Urothelium cell line (cell line): ENCODE results near the gene CMKLR1.

ENCODE experiments used
- DNase-seq: peaks from one replicate; pipeline ENCODE4 v3.0.0; 2011; ENCODE audit warnings: low spot score, mixed read lengths
- FAIRE-seq: peaks from 2 replicates; lab custom pipeline; 2011; peaks lifted over from hg19 to GRCh38; lab: Jason Lieb, UNC

CMKLR1 gene, protein sequence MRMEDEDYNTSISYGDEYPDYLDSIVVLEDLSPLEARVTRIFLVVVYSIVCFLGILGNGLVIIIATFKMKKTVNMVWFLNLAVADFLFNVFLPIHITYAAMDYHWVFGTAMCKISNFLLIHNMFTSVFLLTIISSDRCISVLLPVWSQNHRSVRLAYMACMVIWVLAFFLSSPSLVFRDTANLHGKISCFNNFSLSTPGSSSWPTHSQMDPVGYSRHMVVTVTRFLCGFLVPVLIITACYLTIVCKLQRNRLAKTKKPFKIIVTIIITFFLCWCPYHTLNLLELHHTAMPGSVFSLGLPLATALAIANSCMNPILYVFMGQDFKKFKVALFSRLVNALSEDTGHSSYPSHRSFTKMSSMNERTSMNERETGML

DNA sequence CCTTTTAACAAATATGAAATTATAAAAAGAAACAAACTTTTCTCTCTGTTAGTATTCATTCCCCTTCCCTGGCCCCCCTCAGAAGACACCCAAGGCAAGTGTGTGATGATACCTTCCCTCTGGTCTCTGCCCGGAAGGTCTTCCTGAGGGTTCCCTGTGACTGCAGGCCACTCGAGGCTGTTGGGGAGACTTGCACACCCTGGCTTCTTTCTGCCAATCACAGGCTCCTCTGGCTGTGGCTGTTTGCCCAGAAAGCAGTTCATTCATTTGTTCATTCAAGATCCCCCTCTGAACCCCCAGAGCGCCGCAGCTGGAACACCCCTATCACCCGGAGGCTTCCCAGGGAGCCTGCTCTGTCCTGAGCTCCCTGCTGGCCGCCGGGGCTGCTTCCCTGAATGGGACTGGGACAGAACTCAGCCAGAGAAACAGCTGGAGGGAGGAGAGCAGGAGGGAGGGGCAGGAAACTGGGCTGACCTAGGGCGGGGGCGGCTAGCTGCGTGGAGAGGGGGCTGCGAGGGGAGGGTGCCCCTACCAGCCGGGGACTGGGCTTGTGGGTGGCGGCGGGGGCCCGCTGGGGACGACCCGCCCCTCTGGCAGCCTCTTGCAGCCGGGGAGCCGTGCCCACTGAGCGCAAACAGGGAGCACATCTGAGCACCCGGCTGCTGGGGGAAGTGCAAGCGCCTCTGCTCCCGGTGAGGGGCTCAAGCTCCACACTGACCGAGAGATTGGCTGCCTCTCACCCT, at the start of gene CMKLR1:
Gene CMKLR1 (minus strand): TSS at position 397 of the 743 bp plus-strand sequence. CDS start 45,720 bp downstream, outside the sequence.
- FAIRE-seq (no peak), DNase-seq (peak; percentile 20)

DNA sequence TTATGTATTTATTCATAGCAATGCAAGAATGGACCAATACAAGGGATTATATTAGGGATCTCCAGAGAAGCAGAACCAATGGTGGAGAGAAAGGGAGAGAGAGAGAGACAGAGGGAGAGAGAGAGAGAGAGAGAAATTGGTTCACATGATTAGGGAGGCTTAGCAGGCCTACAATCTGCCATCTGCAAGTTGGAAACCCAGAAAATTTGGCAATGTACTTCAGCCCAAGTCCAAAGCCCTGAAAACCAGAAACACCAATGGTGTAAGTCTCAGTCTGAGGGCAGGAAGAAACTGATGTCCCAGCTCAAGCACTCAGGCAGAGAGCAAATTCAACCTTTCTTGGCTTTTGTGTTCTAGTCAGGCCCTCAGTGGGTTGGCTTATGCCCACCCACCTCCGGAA, 48.7 kb upstream of the CMKLR1 start:
- no peak for DNase-seq
- FAIRE-seq: no peak

DNA sequence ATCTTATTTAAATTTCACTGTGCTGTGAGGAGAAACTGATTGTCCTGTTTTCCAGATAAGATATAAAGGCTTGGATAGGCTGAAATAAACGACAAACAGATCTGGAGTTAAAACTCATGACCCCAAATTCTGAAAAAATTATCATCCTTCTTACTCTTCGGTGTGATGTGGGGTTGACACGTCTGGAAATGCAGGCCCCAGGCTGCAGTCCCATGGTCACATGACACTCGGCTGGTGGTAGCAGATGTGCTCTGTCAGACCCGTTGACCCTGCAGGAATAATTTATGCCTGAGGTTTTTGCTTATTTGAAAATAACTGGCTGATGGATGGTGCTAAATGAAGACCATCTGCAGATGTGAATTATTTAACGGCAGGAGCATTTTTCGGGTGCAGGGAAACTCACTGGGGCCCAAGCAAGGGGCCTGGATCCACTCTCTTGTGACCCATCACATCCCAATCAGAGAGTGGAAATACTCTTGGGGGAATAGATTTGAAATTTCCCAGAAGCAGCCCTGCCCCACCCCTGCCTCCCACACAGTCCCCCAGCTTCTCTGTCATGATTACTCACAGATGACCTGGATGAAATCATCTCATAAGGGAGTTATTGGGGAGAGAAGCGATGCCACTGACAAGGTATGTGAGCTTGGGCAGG, 47.7 kb upstream of the CMKLR1 start:
- DNase-seq: no peak
- FAIRE-seq: no peak

DNA sequence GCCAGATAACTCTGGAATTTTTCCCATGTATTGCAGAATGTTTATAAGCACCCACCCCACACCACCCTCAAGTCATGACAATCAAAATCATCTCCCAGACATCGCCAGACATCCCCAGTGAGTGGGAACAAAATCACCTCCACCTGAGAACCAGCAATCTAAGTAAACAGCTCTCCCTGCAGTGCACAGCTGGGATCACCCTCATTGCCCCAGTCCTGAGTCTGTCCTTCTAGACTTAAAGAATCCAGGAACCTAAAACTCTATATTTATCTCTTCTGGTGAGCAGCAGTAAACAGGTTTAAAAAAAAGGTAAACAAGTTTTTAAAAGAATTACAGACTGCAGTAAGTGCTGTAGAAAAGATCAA, 43.3 kb upstream of the CMKLR1 start:
- DNase-seq: no peak
- FAIRE-seq: no peak

DNA sequence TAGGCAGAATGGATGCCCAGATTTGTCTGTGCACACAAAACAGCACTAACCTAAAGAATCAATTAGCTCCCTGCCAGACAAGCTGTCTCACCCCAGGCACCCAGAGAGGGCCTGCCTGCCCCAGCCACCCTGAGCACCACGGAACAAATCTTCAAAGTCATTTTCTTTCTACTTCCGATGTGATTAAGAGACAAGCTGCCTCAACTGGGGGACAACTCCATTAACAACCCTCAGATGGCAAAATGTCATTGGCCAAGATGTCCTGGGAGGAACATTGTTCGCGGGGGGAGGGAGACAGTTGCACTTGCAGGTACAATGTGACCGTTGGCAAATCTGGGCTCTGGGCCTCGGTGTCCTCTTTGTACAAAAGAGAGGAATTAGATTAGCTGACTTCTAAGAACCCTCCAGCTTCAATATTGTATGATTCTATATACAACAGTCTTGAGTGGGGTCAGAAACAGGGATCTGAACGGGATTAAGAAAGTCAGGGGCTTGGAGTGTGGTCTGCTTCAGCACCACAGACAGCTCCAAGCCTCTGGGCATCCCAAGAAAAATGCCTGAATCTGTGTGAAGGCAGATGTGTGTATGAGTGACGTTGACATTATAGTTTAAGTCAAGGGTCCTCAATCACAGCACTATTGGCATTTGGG, 42.8 kb upstream of the CMKLR1 start:
- DNase-seq (no peak), FAIRE-seq (no peak)

DNA sequence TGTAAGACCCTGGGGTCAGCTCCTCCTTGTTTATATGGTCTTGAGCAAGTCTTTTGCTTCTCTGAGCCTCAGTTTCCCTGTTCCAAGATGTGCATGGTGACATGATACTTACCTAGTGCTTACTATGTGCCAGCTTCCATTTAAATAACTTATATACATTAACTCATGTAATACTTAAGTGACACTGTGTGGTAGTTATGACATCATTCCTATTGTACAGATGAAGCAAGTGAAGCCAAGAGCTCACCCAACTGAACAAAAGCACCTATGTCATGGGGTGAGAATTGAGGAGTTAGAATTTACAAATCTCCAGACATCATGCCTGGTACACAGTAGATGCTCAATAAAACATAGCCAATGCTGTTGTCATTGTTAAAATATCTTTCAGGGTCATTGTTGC, 41.3 kb upstream of the CMKLR1 start:
- DNase-seq (no peak), FAIRE-seq (no peak)

DNA sequence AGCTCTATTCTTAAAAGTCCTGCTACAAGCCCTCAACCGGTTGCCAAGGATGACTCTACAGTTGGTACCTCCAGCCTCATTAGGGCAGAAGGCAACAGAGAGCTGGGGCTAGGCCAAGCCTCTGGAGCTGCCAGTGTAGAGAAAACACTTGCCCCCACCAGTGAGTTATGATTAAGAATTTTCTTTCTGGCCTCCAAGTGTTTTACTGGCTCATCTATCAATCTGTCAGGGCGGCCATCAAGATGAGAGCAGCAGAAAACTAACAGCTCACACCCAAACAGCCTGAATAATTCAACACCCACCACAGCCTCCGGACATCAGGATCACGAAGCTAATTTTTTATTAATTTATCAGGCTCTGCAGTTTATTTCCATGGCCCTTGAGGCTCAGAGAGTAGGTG, 40.7 kb upstream of the CMKLR1 start:
- FAIRE-seq (no peak), DNase-seq (no peak)

DNA sequence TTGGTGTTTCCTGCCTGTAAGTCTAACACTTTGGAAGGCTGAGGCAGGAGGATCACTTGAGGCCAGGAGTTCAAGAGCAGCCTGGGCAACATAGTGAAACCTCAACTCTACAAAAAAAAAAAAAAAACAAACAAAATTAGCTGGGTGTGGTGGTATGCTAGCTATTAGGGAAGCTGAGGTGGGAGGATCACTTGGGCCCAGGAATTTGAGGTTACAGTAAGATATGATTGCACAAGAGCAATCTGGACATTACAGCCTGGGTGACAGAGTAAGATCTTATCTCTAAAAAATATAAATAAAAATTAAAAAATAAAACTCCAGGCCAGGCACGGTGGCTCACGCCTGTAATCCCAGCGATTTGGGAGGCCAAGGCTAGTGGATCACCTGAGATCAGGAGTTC, 39.8 kb upstream of the CMKLR1 start:
- no peak for DNase-seq
- FAIRE-seq: no peak

DNA sequence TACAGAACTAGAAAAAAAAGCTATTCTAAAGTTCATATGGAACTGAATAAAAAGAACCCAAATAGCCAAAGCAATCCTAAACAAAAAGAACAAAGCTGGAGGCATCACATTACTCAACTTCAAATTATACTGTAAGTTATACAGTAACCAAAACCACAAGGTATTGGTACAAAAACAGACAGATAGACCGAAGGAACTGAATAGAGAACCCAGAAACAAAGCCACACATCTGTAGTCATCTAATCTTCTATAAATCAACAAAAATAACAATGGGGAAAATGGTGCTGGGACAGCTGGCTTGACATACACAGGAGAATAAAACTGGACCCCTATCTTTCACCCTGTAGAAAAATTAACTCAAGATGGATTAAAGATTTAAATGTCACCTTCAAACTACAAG, 38.1 kb upstream of the CMKLR1 start:
- DNase-seq (no peak), FAIRE-seq (no peak)

DNA sequence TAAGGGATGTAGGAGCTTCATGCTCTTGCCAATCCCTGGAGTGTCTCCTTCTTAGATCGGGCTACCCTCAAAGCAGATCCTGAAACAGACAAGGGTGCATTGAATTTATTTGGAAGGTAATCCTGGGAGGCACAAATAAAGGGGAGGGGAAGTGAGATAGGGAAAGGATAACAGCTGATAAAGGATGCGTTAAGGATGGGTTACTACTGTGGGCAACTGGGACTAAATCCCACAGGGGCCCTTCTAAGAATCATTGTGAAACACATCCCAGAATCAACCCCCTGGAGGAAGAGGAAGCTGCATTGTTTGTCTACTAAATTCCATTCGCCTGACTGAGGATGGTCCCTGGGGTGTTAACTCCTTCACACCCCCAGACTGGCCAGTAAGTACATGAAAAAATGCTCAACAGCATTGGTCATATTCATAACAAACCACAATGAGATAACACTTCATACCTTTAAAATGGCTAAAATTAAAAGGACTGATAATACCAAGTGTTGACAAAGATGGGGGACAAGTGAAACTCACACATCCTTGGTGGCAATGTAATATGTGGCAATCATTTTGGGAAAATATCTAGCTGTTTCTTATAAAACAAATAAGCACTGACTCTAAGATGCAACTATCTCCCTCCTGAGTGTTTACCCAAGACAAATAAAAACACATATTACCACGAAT, 37.0 kb upstream of the CMKLR1 start:
- FAIRE-seq: no peak
- no peak for DNase-seq

DNA sequence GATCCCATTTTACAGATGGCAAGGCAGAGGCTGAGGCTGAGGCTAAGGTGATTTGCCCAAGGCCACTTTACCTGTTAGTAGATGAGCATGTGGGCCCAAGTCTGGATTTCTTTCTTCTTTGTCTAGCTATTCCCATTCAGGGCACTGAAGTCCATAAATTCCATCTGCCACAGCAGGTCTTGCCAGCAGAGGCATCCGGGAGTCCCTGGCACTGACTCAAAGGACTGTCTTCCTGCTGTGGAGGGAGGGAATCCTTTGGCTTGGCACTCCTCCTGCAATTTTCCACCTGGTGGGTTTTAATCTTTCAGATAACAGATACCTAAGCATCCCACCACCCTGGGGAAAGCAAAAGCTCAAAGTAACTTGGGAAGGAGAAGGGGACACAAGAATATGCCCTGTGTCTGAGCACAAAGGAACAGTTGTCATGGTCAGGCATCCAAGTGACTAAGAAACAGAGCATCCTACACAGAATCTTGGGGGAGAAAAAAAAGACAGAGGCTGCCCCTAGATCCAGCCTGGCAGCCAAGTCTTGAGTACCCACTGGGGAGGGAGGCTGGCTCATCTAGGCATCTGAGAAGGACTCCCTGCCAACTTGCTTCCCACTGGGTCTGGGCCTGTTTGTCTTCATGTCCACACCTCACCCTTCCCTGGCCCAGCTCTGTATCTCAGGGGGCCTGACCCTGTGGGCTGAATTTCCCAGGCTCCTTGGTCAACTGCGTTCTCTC, 35.6 kb upstream of the CMKLR1 start:
- DNase-seq: no peak
- no peak for FAIRE-seq

DNA sequence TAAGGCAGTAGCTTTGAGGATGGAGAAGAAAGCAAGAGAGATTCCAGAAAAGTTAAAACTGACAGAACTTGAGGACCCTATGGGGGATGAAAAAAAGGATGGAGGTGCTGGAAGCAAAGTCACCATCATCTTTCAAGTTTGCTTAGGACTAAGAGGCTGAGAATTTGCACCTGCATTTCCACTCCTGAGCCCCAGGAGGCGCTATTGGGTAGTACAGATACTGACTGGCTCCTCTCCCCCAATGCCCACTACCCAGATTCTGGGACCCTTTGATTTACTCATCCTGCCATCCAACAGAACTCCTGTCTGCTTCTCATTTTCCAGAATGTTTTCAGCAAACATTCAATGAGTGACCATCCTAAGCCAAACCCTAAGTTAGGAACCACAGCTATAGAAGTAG, 34.0 kb upstream of the CMKLR1 start:
- DNase-seq (no peak), FAIRE-seq (no peak)

DNA sequence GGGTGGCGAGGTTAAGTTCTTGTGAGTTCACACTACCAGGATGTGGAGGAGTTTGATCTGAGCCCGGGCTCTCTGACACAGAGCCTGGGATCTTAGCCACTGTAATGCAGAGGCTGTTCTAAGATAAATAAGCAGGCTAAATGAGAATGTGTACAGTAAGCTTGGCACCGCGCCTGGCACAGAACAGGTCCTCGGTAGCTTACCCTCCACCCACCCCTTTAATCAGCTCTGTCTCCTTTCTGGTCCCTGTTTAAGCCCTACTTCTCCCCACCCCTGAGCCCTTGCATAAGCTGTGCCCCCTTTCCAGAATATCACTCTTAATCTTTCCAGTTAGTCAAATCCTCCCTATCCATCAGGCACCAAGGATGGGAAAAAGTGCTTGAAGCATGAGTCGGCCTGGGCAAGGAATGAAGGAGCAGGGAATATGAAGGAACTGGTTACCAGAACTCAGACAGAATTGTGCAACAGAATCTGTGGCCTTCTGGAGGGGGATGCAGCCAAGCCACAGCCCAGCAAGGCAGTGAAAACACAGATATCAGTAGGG, 32.8 kb upstream of the CMKLR1 start:
- DNase-seq: no peak
- no peak for FAIRE-seq

DNA sequence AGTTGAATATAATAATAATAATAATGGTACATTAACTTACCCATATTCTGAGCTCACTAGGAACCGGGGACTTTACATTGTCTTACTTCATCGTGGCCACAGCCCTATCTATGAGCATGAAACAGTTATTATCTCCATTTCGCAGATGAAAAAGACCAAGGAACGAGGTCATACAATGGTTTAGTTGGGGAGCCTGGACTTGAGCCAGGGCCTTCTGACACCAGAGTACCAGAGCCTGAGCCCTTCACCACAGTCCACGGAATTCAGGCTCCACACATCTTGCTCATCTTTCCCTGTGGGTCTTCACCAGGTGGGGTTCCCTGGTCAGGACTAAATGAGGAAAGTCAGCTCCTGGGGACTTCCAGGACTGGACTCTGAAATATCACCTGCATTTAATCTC, 31.3 kb upstream of the CMKLR1 start:
- FAIRE-seq: no peak
- no peak for DNase-seq

DNA sequence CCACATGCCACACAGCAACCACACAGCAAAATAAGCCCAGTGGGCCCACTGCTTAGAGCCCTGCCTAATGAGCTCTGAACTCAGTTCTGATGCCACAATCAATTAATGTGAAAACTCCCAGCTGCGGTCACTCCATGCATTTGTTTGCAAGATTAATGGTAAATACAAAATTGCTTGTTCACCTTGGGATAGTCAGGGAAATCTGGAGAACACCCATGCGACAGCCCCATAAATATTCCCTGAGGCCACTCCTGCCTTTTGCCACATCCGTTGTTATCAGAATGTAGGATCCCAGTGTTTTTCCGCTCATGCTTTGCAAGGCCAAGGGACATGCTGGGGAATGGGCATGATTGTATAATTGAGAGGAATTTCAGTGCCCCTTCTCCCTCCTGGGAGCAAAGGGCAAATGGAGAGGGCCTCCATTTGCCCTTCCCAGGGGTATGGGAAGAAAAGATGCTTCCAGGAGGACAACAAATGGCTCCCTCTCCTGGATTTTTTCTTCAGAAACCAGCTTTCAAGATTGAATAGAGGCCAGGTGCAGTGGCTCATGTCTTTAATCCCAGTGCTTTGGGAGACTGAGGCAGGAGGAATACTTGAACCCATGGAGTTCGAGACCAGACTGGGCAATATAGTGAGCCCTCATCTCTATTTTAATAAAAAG, 30.8 kb upstream of the CMKLR1 start:
- DNase-seq: no peak
- no peak for FAIRE-seq

DNA sequence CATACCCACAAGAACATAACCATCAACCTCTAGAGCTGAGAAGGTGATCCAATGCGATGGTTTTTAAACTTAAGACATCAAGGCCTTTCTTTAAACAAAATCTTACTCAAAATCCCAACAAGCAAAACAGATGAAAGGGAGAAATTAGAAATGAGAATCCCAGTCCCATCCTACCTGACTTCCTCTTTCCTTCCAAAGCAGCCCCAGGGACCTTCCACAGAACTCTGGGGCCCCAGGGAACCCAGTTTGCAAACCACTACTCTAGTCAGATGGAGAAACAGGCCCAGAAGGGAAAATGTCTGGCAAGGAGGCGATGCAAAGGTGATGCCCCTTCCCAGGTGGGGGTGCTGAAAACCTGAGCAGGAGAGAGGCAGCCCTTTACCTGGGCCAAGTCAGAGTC, 29.0 kb upstream of the CMKLR1 start:
- FAIRE-seq: no peak

DNA sequence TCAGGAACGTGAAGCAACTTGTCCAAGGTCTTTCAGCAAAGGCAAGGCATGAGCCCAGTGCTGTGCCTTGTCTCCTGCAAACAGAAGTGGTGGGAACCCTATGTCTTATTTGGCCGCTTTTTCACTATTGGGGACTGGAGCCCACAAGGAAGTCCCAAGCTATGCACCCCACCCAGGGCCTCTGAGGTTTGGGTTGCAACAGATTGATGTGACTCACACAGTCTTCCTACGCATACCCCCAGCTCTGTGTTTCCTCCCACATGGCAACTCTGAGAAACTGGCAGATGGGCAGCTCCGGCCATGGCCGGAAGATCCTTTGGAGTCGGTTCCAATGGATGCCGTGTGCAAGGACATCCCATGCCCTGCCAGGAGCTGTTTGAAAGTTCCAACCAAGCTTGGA, 28.3 kb upstream of the CMKLR1 start:
- no peak for FAIRE-seq
- DNase-seq: no peak

More for the DNA sequence above, 29.0 kb upstream of the CMKLR1 start:
- DNase-seq: no peak

DNA sequence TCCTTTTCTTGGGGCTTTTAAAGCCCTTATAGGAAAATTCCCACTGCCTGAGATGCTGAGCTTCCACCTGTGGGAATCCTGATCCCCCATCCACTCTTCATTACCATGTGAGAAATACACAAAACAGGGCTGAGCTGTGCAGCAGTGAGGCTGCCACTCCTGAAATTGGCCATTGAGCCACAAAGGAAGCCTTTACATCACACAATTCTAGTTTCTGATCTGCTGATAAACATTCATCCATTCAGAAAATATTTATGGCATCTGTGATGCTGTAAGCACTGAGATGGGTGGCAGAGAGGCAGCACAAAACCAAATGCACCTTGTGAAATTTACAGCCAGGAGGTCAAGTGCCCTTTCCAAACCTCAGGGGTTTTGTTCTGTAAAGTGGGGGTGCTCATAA, 26.2 kb upstream of the CMKLR1 start:
- FAIRE-seq: no peak

DNA sequence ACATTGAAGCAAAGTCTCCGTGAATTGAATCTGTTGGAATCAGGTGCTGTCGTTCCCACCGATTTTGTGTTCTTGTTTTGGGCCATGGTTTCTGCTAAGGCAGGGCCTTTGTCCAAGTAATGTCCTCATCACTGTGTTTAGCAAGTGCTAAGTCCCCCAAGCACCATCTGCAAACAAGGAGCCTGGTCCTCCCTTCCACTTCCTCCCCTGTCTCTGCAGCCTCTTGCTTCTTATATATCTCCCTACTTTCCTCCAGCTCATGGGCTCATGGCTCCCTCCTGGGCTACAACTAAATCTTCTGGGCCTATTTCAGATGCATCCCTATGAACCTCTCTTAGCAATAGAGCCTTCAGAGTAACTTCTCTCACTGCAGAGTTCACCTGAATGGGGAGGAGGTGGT, 25.8 kb upstream of the CMKLR1 start:
- FAIRE-seq (no peak), DNase-seq (no peak)

More for the DNA sequence above, 26.2 kb upstream of the CMKLR1 start:
- no peak for DNase-seq
